ENCODE results near the gene NPEPL1. TPM values are rescaled to one million over a fixed set of nuclear protein-coding genes. Genes with fewer than 3 reads are reported as not detected.

Gene NPEPL1
- total and polyA plus RNA-seq, 2 of the 8 experiments (the other 6 are each of a cell fraction or from before 2014, with no cell fraction given): 12.4 to 26.8 TPM

GRCh38 chr20:58753267-58753921, 60.8 kb downstream of the NPEPL1 start:
- peak overlapping the region; percentile 97; the same call in 1 of the 2 replicates for H2BK5ac ChIP-seq (ENCODE audit: low read depth, low read length)
- H3K23me2 ChIP-seq (ENCODE audit: low read depth, low read length): no peaks in the 10 kb centered on the region
- H3K4me2 ChIP-seq (ENCODE audit: insufficient read depth in 1 of 2, low read depth in 2 of 2, low read length in 2 of 2): peak overlapping the region in 1 of 2 experiments; percentile 48; a peak in 3 of 4 replicates
- H4K8ac ChIP-seq (ENCODE audit: extremely low read depth, insufficient read depth, low read length): no peak overlapping the region
- DNase-seq (ENCODE audit: low read depth in 1 of 2, low spot score in 2 of 2) (peak; percentile 54 to 59), FAIRE-seq (peak; percentile 13)
- H3K27ac ChIP-seq (ENCODE audit: low read depth, low read length): no peak overlapping the region
- peak overlapping the region; percentile 14 for H2BK120ac ChIP-seq (replicated peaks; ENCODE audit: low read depth, low read length)
- H3K9me3 ChIP-seq (ENCODE audit: insufficient read depth in 2 of 2, low read depth in 1 of 2, low read length in 1 of 2): no peaks in the 10 kb centered on the region
- no peak overlapping the region for H4K5ac ChIP-seq (ENCODE audit: insufficient read length, low read depth, low read length)
- ChIA-PET POLR2A (ENCODE audit: partially characterized antibody) (interaction anchor here (0.8 to 2.8 kb wide), 3 partner anchors 60 to 102 kb away, joined by 4 to 18 read pairs (median 9); partner anchors contain the start of gene STX16), CTCF (ENCODE audit: partially characterized antibody) (interaction anchor here (0.6 to 1.6 kb wide), 3 partner anchors 59 to 726 kb away, joined by 3 read pairs; no protein-coding TSS in a partner anchor)
- no peak overlapping the region for H3K9ac ChIP-seq (replicated peaks in 1 of 4; ENCODE audit: extremely low read depth in 1 of 4, low read depth in 3 of 4, low read length in 3 of 4)
- peak overlapping the region; percentile 68; the same call in 1 of the 2 replicates for H3K18ac ChIP-seq (ENCODE audit: extremely low read depth, low read length)
- no peak overlapping the region for H3K4ac ChIP-seq (replicated peaks; ENCODE audit: insufficient read length, low read depth, low read length)
- H2BK12ac ChIP-seq (ENCODE audit: low read depth, low read length): peak overlapping the region; percentile 97; the same call in 1 of the 2 replicates
- 39% methylated on average over 14 of the region's 14 CpGs; no CpG with 5 or more reads in 1 of the 2 experiments for WGBS, 2 experiments (ENCODE audit: extremely low coverage in 1 of 2, insufficient coverage in 1 of 2, insufficient read length in 1 of 2, insufficient replicate concordance in 2 of 2, low coverage in 1 of 2, low lambda C conversion rate in 2 of 2, missing lambda C conversion rate in 1 of 2)
- H3K23ac ChIP-seq (ENCODE audit: insufficient read length): no peak overlapping the region
- peak overlapping the region; percentile 68; the same call in 1 of the 2 replicates for H2AK5ac ChIP-seq (ENCODE audit: low read depth, low read length)
- H3K79me1 ChIP-seq (ENCODE audit: low read depth, low read length): no peaks in the 10 kb centered on the region
- H3K4me1 ChIP-seq (replicated peaks in 1 of 4; ENCODE audit: control insufficient read depth in 3 of 4, insufficient read depth in 4 of 4, low read length in 3 of 4): peaks cover 0 to 27% (median 17%) of the 10 kb centered on the region in 4 experiments; a peak in 6 of 7 replicates
- peak overlapping the region; percentile 100 for H2BK20ac ChIP-seq (ENCODE audit: low read length)
- H3K79me2 ChIP-seq (ENCODE audit: control insufficient read depth in 1 of 2, insufficient read depth in 2 of 2, low read length in 2 of 2): no peaks in the 10 kb centered on the region
- no peaks in the 10 kb centered on the region for H3K36me3 ChIP-seq (ENCODE audit: control insufficient read depth in 2 of 4, insufficient read depth in 4 of 4, low read length in 3 of 4)
- H4K20me1 ChIP-seq (replicated peaks in 1 of 2; ENCODE audit: control insufficient read depth in 1 of 2, insufficient read depth in 2 of 2, low read length in 2 of 2): no peaks in the 10 kb centered on the region
- H2AFZ ChIP-seq (ENCODE audit: low read length): no peak overlapping the region
- H3K56ac ChIP-seq (replicated peaks; ENCODE audit: insufficient read length, low read depth, low read length): no peak overlapping the region
- peak overlapping the region; percentile 17 for H4K91ac ChIP-seq (replicated peaks; ENCODE audit: insufficient read length, low read length)
- H2BK15ac ChIP-seq (ENCODE audit: low read length): no peak overlapping the region
- H3K4me3 ChIP-seq (ENCODE audit: extremely low read depth in 1 of 4, insufficient read depth in 2 of 4, low read depth in 3 of 4, low read length in 4 of 4): peak overlapping the region in 1 of 4 experiments; percentile 19; a peak in 1 of 8 replicates
- no peak overlapping the region for H3K14ac ChIP-seq (ENCODE audit: insufficient read length)
- peaks cover 0 to 37% (median 15%) of the 10 kb centered on the region in 4 experiments; a peak in 5 of 7 replicates for H3K27me3 ChIP-seq (replicated peaks in 1 of 4; ENCODE audit: control insufficient read depth in 3 of 4, extremely low read depth in 1 of 4, insufficient read depth in 3 of 4, low read length in 3 of 4)
- no peak for TF ChIP-seq RBBP5 (IDR thresholded peaks at IDR 0.05; ENCODE audit: borderline replicate concordance, low read depth, low read length)
- TF ChIP-seq YY1 (IDR thresholded peaks at IDR 0.05; ENCODE audit: low read depth, low read length): 0 out of 2 replicates have a peak, but pooled peaks have one; percentile 42
- no peak for TF ChIP-seq POLR2AphosphoS5 (IDR thresholded peaks at IDR 0.05; ENCODE audit: low read depth, low read length)
- no peak for TF ChIP-seq RFX5 (IDR thresholded peaks at IDR 0.05; ENCODE audit: borderline replicate concordance, low read depth, low read length)
- TF ChIP-seq CHD1 (IDR thresholded peaks at IDR 0.05; ENCODE audit: low read depth, low read length): no peak
- no peak for TF ChIP-seq EGR1 (IDR thresholded peaks at IDR 0.05; ENCODE audit: borderline replicate concordance, low read depth, low read length)
- peak; percentile 93 for TF ChIP-seq TCF12 (IDR thresholded peaks at IDR 0.05; ENCODE audit: low read depth, low read length)
- TF ChIP-seq SIN3A (conservative IDR thresholded peaks at IDR 0.05 in 1 of 2, IDR thresholded peaks at IDR 0.05 in 1 of 2; ENCODE audit: low read depth in 1 of 2, low read length in 2 of 2): no peak
- no peak for TF ChIP-seq SP2 (IDR thresholded peaks at IDR 0.05; ENCODE audit: low read length)
- TF ChIP-seq CREB1 (IDR thresholded peaks at IDR 0.05): peak; percentile 16; the same call in 1 of the 2 replicates
- TF ChIP-seq TBP (IDR thresholded peaks at IDR 0.05; ENCODE audit: low read depth, low read length): no peak
- no peak for TF ChIP-seq SUZ12 (IDR thresholded peaks at IDR 0.05; ENCODE audit: low read length)
- no peak for TF ChIP-seq HDAC6 (IDR thresholded peaks at IDR 0.05; ENCODE audit: low read depth, low read length)

All from H1 (cell line).